Activated CD4-positive, alpha-beta T cell treated with anti-CD3 and anti-CD28 coated beads for 36 hours (primary cell): Measurements from ENCODE around the gene SF3B3. TPM values are rescaled to one million over a fixed set of nuclear protein-coding genes. Genes with fewer than 3 reads are reported as not detected.

Experiments
- ATAC-seq: fragments of 200-7000 bp; cut with Tn5 transposase; one replicate; pipeline ENCODE4 v1.10.0; 2021; ENCODE audit warnings: mild to moderate bottlenecking, moderate library complexity
- CTCF ChIA-PET: fragments of 350-600 bp; sonication (Branson Sonifier 250); formaldehyde crosslinking; loops from one replicate; lab custom pipeline; 2021; ENCODE audit warnings: antibody characterized with exemption; lab: Charles Lee
- POLR2A ChIA-PET: fragments of 350-600 bp; sonication (Branson Sonifier 250); formaldehyde crosslinking; loops from one replicate; lab custom pipeline; 2021; ENCODE audit warnings: antibody characterized with exemption, inconsistent platforms; lab: Charles Lee
- DNase-seq: peaks from one replicate; pipeline ENCODE4 v3.0.0-alpha.2; 2020
- H3K27ac Mint-ChIP-seq: one replicate; pipeline ENCODE4 v1.8.0; 2021; ENCODE audit warnings: mixed read lengths
- H3K27me3 Mint-ChIP-seq: one replicate; pipeline ENCODE4 v1.8.0; 2021; ENCODE audit warnings: mixed read lengths
- H3K36me3 Mint-ChIP-seq: one replicate; pipeline ENCODE4 v1.8.0; 2021; ENCODE audit warnings: low read depth, mixed read lengths
- H3K4me1 Mint-ChIP-seq: one replicate; pipeline ENCODE4 v1.8.0; 2021; ENCODE audit warnings: mixed read lengths
- H3K4me3 Mint-ChIP-seq: one replicate; pipeline ENCODE4 v1.8.0; 2021; ENCODE audit warnings: mild to moderate bottlenecking, moderate library complexity, mixed read lengths
- H3K9me3 Mint-ChIP-seq: one replicate; pipeline ENCODE4 v1.8.0; 2021; ENCODE audit warnings: low read depth, mixed read lengths
- intact Hi-C, 2 experiments: fragments of 100-400 bp; cut with DNase I in 1 of 2; cut with micrococcal nuclease in 1 of 2; formaldehyde crosslinking; loops; one replicate each; pipeline versions ENCODE4 v1.14.2 to v1.15.1; 2022 to 2024; cut with DNase I, micrococcal nuclease
- total RNA-seq, 2 experiments: library from RNA; stranded (reverse); gene quantifications; one replicate each; pipeline ENCODE4 v1.2.3, GENCODE V29; 2021

SF3B3 gene
- 100 to 1,000 TPM; 533 to 545 TPM for total RNA-seq

DNA sequence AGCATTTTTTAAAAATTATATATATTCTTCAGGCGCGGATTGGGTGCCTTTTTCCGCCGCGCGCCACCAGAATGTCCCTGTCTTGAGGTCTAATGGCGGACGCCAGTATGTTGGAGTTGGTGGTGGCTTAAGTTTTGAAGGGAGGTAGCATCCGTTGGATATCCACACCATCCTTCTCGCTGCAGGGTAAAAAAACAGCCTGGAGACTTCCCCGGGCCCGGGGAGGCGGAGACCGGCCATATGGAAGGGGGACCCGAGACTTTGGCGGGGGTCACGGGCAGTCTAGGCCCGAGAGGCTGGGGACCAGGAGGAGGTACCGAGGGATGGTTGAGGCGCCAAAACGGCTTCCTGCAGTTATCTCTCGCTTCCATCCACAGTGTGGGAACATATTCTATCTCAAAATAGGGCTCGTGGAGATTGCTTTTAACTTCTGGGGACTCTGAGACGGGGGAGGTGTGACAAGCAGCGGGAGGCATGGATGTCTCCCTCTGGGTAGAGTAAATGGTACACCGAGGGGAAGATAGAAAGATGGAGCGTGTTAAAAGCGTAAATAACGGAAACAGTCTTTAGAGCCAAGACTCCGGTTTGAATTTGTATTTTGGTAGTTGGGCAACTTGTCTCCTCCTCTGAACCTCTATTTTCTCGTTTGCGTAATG, at the start of gene SF3B3:
TSS of gene SF3B3 (plus strand) at position 74 of the 656 bp plus-strand sequence. CDS start 2,841 bp downstream, outside the sequence.
- H3K36me3 Mint-ChIP-seq = peaks cover 47% of the 10 kb centered on the region
- ChIA-PET POLR2A (interaction anchor here (0.7 to 4.5 kb wide), 6 partner anchors 10 to 177 kb away, joined by 3 to 19 read pairs (median 5); partner anchors contain the start of gene DDX19A), CTCF (interaction anchor here (0.7 to 1.6 kb wide), 5 partner anchors 99 to 256 kb away, joined by 3 to 5 read pairs (median 3); partner anchors contain the start of gene DDX19A)
- H3K4me3 Mint-ChIP-seq = peak within 1 kb of the TSS; percentile 96
- H3K9me3 Mint-ChIP-seq = no peaks in the 10 kb centered on the region
- no peaks in the 10 kb centered on the region for H3K27me3 Mint-ChIP-seq
- ATAC-seq (peak; percentile 69), DNase-seq (peak; percentile 84)
- H3K27ac Mint-ChIP-seq = peak within 1 kb of the TSS; percentile 98
- peaks cover 52% of the 10 kb centered on the region for H3K4me1 Mint-ChIP-seq
- intact Hi-C loops = loop anchor here (1.0 to 10.0 kb wide), 15 partner anchors 47 to 1099 kb away; partner anchors contain the start of genes AARS1 (in 2 of the 2), DDX19A (in 2 of the 2), ST3GAL2 (in 2 of the 2) and CMTR2 (in 1 of the 2)

DNA sequence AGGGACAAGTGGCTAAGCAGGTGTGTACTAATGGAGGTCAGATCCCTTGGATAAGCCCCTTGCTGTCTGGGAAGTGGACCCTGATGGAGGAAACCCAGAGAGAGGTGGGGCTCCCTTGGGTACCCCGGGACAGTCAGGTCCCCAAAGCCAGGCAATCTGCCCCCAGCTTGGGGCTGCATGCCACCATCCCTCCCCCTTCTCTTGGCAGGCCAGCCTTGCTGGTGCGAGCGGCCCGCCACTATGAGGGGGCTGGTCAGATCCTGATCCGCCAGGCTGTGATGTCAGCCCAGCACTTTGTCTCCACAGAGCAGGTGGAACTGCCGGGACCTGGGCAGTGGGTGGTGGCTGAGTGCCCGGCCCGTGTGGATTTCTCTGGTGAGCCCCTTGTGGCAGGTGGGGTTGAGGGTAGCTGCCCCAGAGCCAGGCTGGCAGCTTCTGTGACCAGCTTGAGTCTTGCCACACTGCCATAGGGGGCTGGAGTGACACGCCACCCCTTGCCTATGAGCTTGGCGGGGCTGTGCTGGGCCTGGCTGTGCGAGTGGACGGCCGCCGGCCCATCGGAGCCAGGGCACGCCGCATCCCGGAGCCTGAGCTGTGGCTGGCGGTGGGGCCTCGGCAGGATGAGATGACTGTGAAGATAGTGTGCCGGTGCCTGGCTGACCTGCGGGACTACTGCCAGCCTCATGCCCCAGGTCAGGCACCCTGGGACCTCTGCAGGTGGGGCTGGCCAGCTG, 49.1 kb upstream of the SF3B3 start:
- intact Hi-C loops = loop anchor here in 1 of 2 experiments (5.0 kb wide), 1 partner anchor 72 kb away; no protein-coding TSS in a partner anchor
- CTCF ChIA-PET = interaction anchor here (0.5 kb wide), 1 partner anchor 11 kb away, joined by 3 read pairs; no protein-coding TSS in a partner anchor
- Mint-ChIP-seq H3K27ac (no peak overlapping the region), H3K36me3 (peaks cover 5% of the 10 kb centered on the region), H3K4me1 (peaks cover 26% of the 10 kb centered on the region), H3K4me3 (no peak overlapping the region), H3K9me3 (no peaks in the 10 kb centered on the region), H3K27me3 (no peaks in the 10 kb centered on the region)
- POLR2A ChIA-PET = no interaction called here
- DNase-seq = no peak
- ATAC-seq = no peak

DNA sequence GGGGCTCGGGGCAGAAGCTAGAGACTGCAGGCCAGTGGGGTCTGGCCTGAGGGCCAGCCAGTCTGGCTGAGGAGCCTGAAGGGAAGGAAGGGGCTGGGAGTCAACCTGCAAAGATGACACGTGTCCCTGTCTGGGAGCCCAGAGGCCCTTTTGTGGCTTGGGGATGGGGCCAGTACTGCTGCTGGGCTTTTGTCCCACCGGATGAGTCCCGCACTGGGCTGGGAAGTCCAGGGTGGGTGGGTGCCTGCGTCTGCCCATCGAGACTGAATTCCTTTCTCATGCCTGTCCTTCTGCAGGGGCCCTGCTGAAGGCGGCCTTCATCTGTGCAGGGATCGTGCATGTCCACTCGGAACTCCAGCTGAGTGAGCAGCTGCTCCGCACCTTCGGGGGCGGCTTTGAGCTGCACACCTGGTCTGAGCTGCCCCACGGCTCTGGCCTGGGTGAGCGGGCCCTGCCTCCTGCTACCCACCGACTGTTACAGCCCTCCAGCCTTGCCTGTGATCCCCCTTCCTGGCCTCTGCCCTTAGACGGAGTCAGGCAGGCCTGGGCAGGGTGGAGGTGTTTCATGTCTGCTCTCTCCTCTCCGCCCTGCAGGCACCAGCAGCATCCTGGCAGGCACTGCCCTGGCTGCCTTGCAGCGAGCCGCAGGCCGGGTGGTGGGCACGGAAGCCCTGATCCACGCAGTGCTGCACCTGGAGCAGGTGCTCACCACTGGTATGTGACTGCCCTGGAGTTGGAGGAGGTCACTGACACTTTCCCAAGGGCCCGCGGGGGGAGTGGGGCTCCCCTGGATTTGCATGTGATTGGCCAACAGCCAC, 48.4 kb upstream of the SF3B3 start:
- intact Hi-C loops = loop anchor here in 1 of 2 experiments (5.0 kb wide), 1 partner anchor 73 kb away; no protein-coding TSS in a partner anchor
- ATAC-seq (no peak), DNase-seq (no peak)
- Mint-ChIP-seq H3K4me1 (peaks cover 26% of the 10 kb centered on the region), H3K4me3 (no peak overlapping the region), H3K36me3 (peaks cover 5% of the 10 kb centered on the region), H3K27me3 (no peaks in the 10 kb centered on the region), H3K9me3 (no peaks in the 10 kb centered on the region), H3K27ac (peak overlapping the region; percentile 47)
- ChIA-PET CTCF (no interaction called here), POLR2A (no interaction called here)

DNA sequence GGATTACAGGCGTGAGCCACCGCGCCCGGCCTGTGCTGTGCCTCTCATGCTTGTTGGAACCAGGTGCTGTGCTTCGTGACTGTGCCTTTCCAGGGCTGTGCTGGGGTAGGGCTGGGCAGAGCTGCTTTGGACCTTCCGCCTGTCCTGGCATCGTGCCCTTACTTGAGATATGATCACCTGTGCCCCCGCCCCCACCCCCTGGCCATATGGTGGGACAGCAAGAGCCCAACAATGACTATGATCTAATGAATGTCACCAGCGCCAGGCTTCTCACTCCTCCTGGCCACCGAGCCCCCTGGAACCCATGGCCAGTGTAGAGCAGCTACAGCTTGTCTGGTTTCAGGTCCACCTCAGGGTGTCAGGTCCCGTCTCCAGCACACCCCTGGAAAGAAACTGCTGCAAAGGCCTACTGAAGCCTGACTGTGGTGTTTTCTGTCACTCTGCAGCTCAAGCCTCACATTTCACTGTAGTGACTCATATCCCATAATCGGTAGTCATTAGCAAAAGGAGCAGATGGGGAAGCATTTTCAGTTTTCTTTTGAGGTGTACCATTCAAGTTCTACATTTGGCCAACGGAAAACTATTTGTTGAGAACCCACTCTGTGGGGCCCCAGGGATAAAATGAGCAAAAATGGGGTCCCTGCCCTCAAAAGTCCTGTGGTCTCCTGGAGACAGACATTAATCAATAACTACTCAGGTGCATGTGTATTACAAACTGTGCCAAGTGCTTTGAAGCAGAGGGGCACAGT, 47.2 kb upstream of the SF3B3 start:
- Mint-ChIP-seq H3K4me3 (peak overlapping the region; percentile 5), H3K27me3 (no peaks in the 10 kb centered on the region), H3K9me3 (no peaks in the 10 kb centered on the region), H3K4me1 (peaks cover 26% of the 10 kb centered on the region), H3K36me3 (peaks cover 2% of the 10 kb centered on the region), H3K27ac (peak overlapping the region; percentile 89)
- ATAC-seq = peak; percentile 96
- intact Hi-C loops = loop anchor here (1.0 to 5.0 kb wide), 12 partner anchors 20 to 261 kb away; partner anchors contain the start of genes AARS1 (in 1 of the 2), COG4 (in 1 of the 2), FCSK (in 1 of the 2) and SF3B3 (in 1 of the 2)
- POLR2A ChIA-PET = interaction anchor here (0.5 to 1.3 kb wide), 7 partner anchors 45 to 130 kb away, joined by 3 to 9 read pairs (median 5); partner anchors contain the start of genes COG4, DDX19A and SF3B3
- peak; percentile 75 for DNase-seq
- CTCF ChIA-PET = interaction anchor here (0.7 to 0.9 kb wide), 2 partner anchors 72 to 96 kb away, joined by 3 read pairs; no protein-coding TSS in a partner anchor

DNA sequence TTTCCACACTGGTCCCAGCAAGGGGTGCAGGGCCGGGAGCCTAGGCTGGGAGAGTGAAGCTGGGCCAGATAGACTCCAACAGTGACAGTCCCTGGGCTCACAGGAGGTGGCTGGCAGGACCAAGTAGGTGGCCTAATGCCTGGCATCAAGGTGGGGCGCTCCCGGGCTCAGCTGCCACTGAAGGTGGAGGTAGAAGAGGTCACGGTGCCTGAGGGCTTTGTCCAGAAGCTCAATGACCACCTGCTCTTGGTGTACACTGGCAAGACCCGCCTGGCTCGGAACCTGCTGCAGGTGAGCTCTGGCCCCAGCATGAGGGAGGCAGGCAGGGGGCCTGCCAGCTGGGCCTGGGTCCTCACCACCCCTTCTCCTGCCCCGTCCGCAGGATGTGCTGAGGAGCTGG, 45.4 kb upstream of the SF3B3 start:
- Mint-ChIP-seq H3K4me1 (peaks cover 26% of the 10 kb centered on the region), H3K36me3 (peaks cover 2% of the 10 kb centered on the region), H3K4me3 (no peak overlapping the region), H3K9me3 (no peaks in the 10 kb centered on the region), H3K27ac (peak overlapping the region; percentile 42), H3K27me3 (no peaks in the 10 kb centered on the region)
- ATAC-seq (no peak), DNase-seq (no peak)
- intact Hi-C loops = loop anchor here in 1 of 2 experiments (5.0 kb wide), 1 partner anchor 76 kb away; no protein-coding TSS in a partner anchor
- ChIA-PET CTCF (interaction anchor here (0.8 to 1.3 kb wide), 2 partner anchors 12 to 19 kb away, joined by 3 read pairs; no protein-coding TSS in a partner anchor), POLR2A (interaction anchor here (1.1 to 1.2 kb wide), 2 partner anchors 24 to 159 kb away, joined by 3 to 4 read pairs; partner anchors contain the start of gene FCSK)

DNA sequence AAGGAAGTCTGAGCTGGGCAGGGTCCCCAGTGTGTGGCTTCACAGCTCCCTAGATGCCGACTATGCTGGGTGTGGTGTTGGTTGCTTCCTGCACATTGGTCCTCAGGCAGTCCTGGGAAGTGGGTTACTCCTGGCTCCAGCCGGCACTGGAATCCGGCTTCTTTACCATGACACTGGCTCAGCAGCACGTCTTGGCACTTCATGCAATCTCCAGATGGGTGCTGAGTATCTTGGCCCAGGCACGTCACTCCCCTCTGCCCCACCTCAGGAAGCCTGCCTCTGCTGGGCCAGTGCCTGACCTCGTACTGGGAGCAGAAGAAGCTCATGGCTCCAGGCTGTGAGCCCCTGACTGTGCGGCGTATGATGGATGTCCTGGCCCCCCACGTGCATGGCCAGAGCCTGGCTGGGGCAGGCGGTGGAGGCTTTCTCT, 44.7 kb upstream of the SF3B3 start:
- Mint-ChIP-seq H3K27ac (peak overlapping the region; percentile 19), H3K27me3 (no peaks in the 10 kb centered on the region), H3K36me3 (peaks cover 2% of the 10 kb centered on the region), H3K9me3 (no peaks in the 10 kb centered on the region), H3K4me3 (no peak overlapping the region), H3K4me1 (peaks cover 26% of the 10 kb centered on the region)
- DNase-seq (no peak), ATAC-seq (no peak)
- intact Hi-C loops = loop anchor here in 1 of 2 experiments (5.0 kb wide), 1 partner anchor 77 kb away; no protein-coding TSS in a partner anchor
- ChIA-PET POLR2A (no interaction called here), CTCF (interaction anchor here (1.3 kb wide), 1 partner anchor 11 kb away, joined by 3 read pairs; no protein-coding TSS in a partner anchor)

DNA sequence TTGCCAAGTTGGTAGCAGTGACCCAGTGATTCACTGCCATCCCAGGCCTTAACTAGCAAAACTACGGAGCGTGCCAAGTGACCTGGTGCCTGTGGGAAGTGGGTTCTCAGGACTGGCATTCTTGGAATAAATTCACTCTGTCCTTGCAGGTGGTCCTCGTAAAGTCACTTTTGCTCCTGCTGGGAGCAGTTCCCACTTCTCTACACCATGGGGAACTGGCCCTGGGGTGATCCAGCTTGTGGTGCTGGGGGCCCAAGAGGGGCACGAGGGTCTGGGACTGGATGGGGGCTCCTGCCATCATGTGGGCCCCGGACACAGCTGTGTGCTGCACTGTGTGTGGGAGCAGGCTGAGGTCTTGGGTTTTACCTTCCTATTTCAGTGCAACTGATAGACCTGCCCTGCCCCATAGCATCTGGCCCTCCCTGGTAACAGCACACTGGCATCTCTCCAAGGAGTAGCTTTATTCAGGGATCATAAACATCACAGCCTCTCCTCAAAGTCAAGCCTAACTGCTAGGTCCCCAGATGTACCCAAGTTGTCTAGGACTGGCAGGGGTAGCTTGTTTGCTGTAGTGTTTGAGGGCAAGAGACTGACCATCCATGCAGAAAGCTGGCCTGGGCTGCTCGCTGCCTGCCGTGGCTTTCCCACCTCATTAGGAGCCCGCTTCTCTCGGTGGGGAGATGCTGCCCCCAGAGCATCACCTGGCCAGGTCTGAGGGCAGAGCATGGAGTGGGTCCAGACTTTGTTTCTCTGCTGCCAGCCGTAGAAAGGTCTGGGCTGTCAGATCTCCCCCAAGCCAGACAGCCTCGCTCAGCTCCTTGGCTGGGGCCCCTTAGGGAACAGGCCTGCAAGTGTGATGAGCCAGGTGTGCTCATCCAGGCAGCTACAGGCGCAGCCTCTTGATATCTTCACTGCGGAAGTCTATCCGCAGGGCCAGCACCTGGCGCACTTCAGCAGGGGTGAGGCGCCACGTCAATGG, 43.2 kb upstream of the SF3B3 start:
- Mint-ChIP-seq H3K4me1 (peaks cover 26% of the 10 kb centered on the region), H3K9me3 (no peaks in the 10 kb centered on the region), H3K4me3 (no peak overlapping the region), H3K27ac (no peak overlapping the region), H3K27me3 (no peaks in the 10 kb centered on the region), H3K36me3 (peaks cover 2% of the 10 kb centered on the region)
- CTCF ChIA-PET = interaction anchor here (1.0 kb wide), 1 partner anchor 15 kb away, joined by 3 read pairs; no protein-coding TSS in a partner anchor
- intact Hi-C loops = no loop called here
- POLR2A ChIA-PET = no interaction called here
- ATAC-seq (no peak), DNase-seq (no peak)

DNA sequence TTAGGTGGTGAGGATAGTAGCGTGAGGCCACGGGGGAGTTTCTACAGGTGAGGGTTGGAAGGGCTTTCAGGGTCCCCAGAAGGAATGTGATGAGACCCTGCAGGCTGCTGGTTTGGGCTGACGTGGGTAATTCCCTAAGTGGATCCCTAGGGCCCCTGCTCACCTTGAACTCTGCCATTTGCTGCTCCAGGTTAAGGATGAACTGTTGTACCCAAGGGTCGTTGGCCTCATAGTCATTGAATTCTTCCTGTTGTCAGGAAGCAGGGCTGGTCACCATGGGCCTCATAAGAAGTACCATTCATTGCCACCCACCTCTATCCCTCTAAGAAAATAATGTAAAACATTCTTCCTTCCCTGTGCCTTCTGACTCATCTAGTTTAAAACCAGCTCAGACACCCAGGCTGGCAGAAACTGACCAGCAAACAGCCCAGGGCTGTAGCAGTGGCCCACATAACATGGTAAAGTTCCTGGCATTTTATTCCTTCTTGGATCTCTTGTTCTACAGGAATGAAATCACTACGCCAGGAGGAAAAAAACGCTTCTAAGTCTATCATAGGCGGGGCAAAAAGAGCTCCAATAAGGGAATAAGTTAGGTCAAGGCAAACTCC, 41.6 kb upstream of the SF3B3 start:
- H3K4me1 Mint-ChIP-seq = peaks cover 12% of the 10 kb centered on the region
- H3K27ac Mint-ChIP-seq = no peak overlapping the region
- no peaks in the 10 kb centered on the region for H3K27me3 Mint-ChIP-seq
- H3K4me3 Mint-ChIP-seq = no peak overlapping the region
- no peaks in the 10 kb centered on the region for H3K9me3 Mint-ChIP-seq
- ATAC-seq (no peak), DNase-seq (no peak)
- CTCF ChIA-PET = no interaction called here
- POLR2A ChIA-PET = no interaction called here
- peaks cover 5% of the 10 kb centered on the region for H3K36me3 Mint-ChIP-seq
- intact Hi-C loops = no loop called here

DNA sequence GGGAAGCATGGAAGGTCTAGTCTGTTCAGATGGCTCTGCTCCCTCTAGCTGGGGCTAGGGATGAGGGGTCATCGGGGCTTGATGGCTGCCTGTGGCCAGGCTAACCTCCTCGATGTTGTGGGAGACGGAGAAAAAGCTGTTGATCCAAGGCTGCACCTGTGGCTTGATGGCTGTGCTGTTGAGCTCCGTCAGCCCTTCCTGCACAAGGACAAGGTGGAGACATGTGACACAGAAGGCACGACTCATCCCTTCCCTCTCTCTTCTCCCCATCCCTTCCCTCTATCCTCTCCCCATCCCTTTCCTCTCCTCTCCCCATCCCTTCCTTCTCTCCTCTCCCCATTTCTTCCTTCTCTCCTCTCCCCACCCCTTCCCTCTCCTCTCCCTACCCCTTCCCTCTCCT, 41.0 kb upstream of the SF3B3 start:
- Mint-ChIP-seq H3K4me3 (no peak overlapping the region), H3K4me1 (peaks cover 6% of the 10 kb centered on the region), H3K27me3 (no peaks in the 10 kb centered on the region), H3K9me3 (no peaks in the 10 kb centered on the region), H3K36me3 (peaks cover 5% of the 10 kb centered on the region), H3K27ac (no peak overlapping the region)
- DNase-seq (no peak), ATAC-seq (no peak)
- CTCF ChIA-PET = no interaction called here
- POLR2A ChIA-PET = no interaction called here
- intact Hi-C loops = no loop called here
